Measurements from ENCODE around the gene HMCN2.

DNA sequence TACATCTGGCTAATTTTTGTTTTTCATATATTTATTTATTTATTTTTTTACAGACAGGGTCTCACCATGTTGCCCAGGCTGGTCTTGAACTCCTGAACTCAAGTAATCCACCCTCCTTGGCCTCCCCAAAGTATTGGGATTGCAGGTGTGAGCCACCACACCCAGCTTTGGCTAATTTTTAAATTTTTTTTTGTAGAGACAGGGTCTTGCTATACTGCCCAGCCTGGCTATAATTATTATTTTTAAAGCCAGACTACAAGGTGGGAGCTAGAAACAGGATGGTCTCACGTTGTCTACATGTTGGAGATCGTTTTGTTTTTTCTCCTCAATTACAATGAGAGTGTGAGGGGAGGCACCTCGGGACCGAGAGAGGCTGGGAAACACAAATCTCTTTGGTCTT lies 203.0 kb downstream of the HMCN2 start:
- TF ChIP-seq, protein P1, sequence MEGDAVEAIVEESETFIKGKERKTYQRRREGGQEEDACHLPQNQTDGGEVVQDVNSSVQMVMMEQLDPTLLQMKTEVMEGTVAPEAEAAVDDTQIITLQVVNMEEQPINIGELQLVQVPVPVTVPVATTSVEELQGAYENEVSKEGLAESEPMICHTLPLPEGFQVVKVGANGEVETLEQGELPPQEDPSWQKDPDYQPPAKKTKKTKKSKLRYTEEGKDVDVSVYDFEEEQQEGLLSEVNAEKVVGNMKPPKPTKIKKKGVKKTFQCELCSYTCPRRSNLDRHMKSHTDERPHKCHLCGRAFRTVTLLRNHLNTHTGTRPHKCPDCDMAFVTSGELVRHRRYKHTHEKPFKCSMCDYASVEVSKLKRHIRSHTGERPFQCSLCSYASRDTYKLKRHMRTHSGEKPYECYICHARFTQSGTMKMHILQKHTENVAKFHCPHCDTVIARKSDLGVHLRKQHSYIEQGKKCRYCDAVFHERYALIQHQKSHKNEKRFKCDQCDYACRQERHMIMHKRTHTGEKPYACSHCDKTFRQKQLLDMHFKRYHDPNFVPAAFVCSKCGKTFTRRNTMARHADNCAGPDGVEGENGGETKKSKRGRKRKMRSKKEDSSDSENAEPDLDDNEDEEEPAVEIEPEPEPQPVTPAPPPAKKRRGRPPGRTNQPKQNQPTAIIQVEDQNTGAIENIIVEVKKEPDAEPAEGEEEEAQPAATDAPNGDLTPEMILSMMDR (conservative IDR thresholded peaks at IDR 0.05) = no peak
- no peak for TF ChIP-seq EZH2 (IDR thresholded peaks at IDR 0.05; ENCODE audit: low read depth)
